ENCODE results near the gene MYLK.

DNA sequence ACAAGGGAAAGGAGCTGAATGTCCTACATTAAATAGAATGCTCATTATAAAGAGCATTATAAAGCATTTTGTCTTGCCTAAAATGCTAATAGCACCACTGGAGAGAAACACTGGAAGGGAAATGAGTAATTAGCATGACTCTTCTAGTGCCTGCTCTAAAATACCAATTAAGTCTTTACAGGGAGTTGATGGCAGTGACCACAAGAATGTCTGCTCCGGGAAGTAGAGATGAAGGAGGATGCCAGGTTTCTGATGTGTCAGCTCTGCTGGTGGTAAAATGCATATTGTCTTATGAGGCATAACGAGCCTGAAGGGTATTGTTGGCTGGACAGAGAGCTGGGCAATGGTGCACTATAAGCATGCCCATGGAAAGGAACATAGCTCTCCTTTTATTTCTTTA, 49.5 kb downstream of the MYLK start:
- peak; percentile 33; the same call in 1 of the 2 replicates for TF ChIP-seq POLR2AphosphoS5 (IDR thresholded peaks at IDR 0.05; ENCODE audit: borderline replicate concordance, low read depth, low read length)
- no peak for TF ChIP-seq EZH2 (IDR thresholded peaks at IDR 0.05)

Data from SK-N-MC (cell line).